Measurements from ENCODE around the gene CHRND.

GRCh38 chr2:232496501-232497270, 29.3 kb upstream of the CHRND start:
- no peak for TF ChIP-seq NR2C2 (CRISPR knock-in tag; IDR thresholded peaks at IDR 0.05)
- no peak for TF ChIP-seq CTCF (IDR thresholded peaks at IDR 0.05)
- no peak for TF ChIP-seq MAX (CRISPR knock-in tag; IDR thresholded peaks at IDR 0.05)
- no peak for TF ChIP-seq TP53 (CRISPR knock-in tag; IDR thresholded peaks at IDR 0.05)
- TF ChIP-seq E2F5 (CRISPR knock-in tag; IDR thresholded peaks at IDR 0.05) = no peak
- TF ChIP-seq SP1 (CRISPR knock-in tag; conservative IDR thresholded peaks at IDR 0.05) = no peak
- no peak for TF ChIP-seq ARID4B (CRISPR knock-in tag; IDR thresholded peaks at IDR 0.05; ENCODE audit: borderline replicate concordance)
- TF ChIP-seq ATF2 (CRISPR knock-in tag; IDR thresholded peaks at IDR 0.05; ENCODE audit: borderline replicate concordance, low read depth) = no peak
- TF ChIP-seq JUN (CRISPR knock-in tag; IDR thresholded peaks at IDR 0.05) = no peak
- TF ChIP-seq FOXK1 (CRISPR knock-in tag; IDR thresholded peaks at IDR 0.05) = no peak
